Activated CD4-positive, alpha-beta T cell treated with anti-CD3 and anti-CD28 coated beads for 36 hours (primary cell): Measurements from ENCODE around the gene KIT. TPM values are rescaled to one million over a fixed set of nuclear protein-coding genes. Genes with fewer than 3 reads are reported as not detected.
A peak's percentile ranks its signal among the peaks of the same experiment; 100 is the strongest.

Source experiments
- ATAC-seq: fragments of 200-7000 bp; cut with Tn5 transposase; one replicate; pipeline ENCODE4 v1.10.0; 2021; ENCODE audit warnings: mild to moderate bottlenecking, moderate library complexity
- CTCF ChIA-PET: fragments of 350-600 bp; sonication (Branson Sonifier 250); formaldehyde crosslinking; loops from one replicate; lab custom pipeline; 2021; ENCODE audit warnings: antibody characterized with exemption; lab: Charles Lee
- POLR2A ChIA-PET: fragments of 350-600 bp; sonication (Branson Sonifier 250); formaldehyde crosslinking; loops from one replicate; lab custom pipeline; 2021; ENCODE audit warnings: antibody characterized with exemption, inconsistent platforms; lab: Charles Lee
- DNase-seq: peaks from one replicate; pipeline ENCODE4 v3.0.0-alpha.2; 2020
- H3K27ac Mint-ChIP-seq: one replicate; pipeline ENCODE4 v1.8.0; 2021; ENCODE audit warnings: mixed read lengths
- H3K27me3 Mint-ChIP-seq: one replicate; pipeline ENCODE4 v1.8.0; 2021; ENCODE audit warnings: mixed read lengths
- H3K36me3 Mint-ChIP-seq: one replicate; pipeline ENCODE4 v1.8.0; 2021; ENCODE audit warnings: low read depth, mixed read lengths
- H3K4me1 Mint-ChIP-seq: one replicate; pipeline ENCODE4 v1.8.0; 2021; ENCODE audit warnings: mixed read lengths
- H3K4me3 Mint-ChIP-seq: one replicate; pipeline ENCODE4 v1.8.0; 2021; ENCODE audit warnings: mild to moderate bottlenecking, moderate library complexity, mixed read lengths
- H3K9me3 Mint-ChIP-seq: one replicate; pipeline ENCODE4 v1.8.0; 2021; ENCODE audit warnings: low read depth, mixed read lengths
- intact Hi-C, 2 experiments: fragments of 100-400 bp; cut with DNase I in 1 of 2; cut with micrococcal nuclease in 1 of 2; formaldehyde crosslinking; loops; one replicate each; pipeline versions ENCODE4 v1.14.2 to v1.15.1; 2022 to 2024; cut with DNase I, micrococcal nuclease
- total RNA-seq, 2 experiments: library from RNA; stranded (reverse); gene quantifications; one replicate each; pipeline ENCODE4 v1.2.3, GENCODE V29; 2021

Gene KIT
- total RNA-seq, 2 experiments from 2014 or later = not detected

DNA sequence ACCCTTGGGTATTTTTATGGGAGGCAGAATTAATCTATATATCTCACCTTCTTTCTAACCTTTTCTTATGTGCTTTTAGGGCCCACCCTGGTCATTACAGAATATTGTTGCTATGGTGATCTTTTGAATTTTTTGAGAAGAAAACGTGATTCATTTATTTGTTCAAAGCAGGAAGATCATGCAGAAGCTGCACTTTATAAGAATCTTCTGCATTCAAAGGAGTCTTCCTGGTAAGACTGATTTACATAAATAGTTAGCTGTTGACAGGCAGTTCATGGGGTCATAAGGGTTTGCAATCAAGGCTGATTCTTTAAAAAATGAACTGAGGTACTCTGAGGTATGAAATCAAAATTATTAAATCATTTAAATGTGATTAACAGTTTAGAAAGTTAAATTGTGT, 71.5 kb downstream of the KIT start:
- Mint-ChIP-seq H3K27ac (no peak overlapping the region), H3K9me3 (no peaks in the 10 kb centered on the region), H3K4me1 (no peaks in the 10 kb centered on the region), H3K36me3 (no peaks in the 10 kb centered on the region), H3K27me3 (no peaks in the 10 kb centered on the region), H3K4me3 (no peak overlapping the region)
- ATAC-seq (no peak), DNase-seq (no peak)
- intact Hi-C loops = no loop called here
- ChIA-PET POLR2A (no interaction called here), CTCF (interaction anchor here (0.7 to 1.8 kb wide), 2 partner anchors 9 to 16 kb away, joined by 3 to 4 read pairs; no protein-coding TSS in a partner anchor)

GRCh38 chr4:54730581-54730980, 72.8 kb downstream of the KIT start:
- Mint-ChIP-seq H3K4me1 (no peaks in the 10 kb centered on the region), H3K4me3 (no peak overlapping the region), H3K9me3 (no peaks in the 10 kb centered on the region), H3K27ac (no peak overlapping the region), H3K27me3 (no peaks in the 10 kb centered on the region), H3K36me3 (no peaks in the 10 kb centered on the region)
- ATAC-seq (no peak), DNase-seq (no peak)
- intact Hi-C loops = no loop called here
- ChIA-PET CTCF (no interaction called here), POLR2A (no interaction called here)

DNA sequence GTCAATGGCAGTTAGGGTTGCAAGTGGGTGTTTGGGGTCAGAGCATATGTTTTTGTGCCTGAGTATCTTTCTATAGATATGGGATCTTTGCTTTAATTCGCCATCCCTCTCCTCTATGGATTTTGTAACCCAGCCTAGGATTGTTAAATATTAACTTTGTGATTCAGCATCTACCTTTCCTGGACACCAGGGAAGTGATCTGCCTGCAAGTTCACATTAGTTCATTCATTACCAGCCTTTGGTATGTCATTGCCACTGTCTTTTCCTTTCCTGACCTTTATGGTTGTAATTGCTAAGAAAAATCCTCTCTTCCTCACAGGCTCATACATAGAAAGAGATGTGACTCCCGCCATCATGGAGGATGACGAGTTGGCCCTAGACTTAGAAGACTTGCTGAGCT, 73.8 kb downstream of the KIT start:
- Mint-ChIP-seq H3K9me3 (no peaks in the 10 kb centered on the region), H3K36me3 (no peaks in the 10 kb centered on the region), H3K27ac (no peak overlapping the region), H3K4me1 (no peaks in the 10 kb centered on the region), H3K27me3 (no peaks in the 10 kb centered on the region), H3K4me3 (no peak overlapping the region)
- intact Hi-C loops = no loop called here
- no peak for ATAC-seq
- DNase-seq = no peak
- ChIA-PET CTCF (no interaction called here), POLR2A (no interaction called here)

- no peaks in the 10 kb centered on the region for H3K36me3 Mint-ChIP-seq
- intact Hi-C loops = no loop called here
- no peak for ATAC-seq
- DNase-seq = no peak
- CTCF ChIA-PET = no interaction called here
- no peaks in the 10 kb centered on the region for H3K27me3 Mint-ChIP-seq
- POLR2A ChIA-PET = no interaction called here
- H3K9me3 Mint-ChIP-seq = no peaks in the 10 kb centered on the region
- no peaks in the 10 kb centered on the region for H3K4me1 Mint-ChIP-seq
- H3K4me3 Mint-ChIP-seq = no peak overlapping the region
- no peak overlapping the region for H3K27ac Mint-ChIP-seq
Observed at GRCh38 chr4:54731976-54732375, 74.2 kb downstream of the KIT start.

DNA sequence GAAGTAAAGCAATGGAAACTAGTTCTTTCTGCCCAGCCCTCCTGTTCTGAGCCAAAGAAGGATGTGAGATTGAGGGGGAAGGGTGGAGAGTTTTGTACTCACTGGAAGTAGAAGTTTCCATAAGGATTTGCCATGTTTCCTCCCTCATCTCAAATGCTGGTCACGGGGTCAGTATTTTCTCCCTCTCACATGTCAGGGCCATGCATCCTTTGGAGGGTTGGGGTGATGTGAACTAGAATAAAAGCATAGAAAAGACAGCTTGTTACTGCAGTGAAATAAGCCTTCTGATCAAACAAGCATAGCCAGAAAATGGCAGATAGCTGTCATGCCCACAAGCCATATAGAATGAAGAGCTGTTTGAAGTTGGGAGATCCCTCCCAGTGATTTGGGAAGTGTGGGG, 79.7 kb downstream of the KIT start:
- intact Hi-C loops = no loop called here
- no peak overlapping the region for H3K27ac Mint-ChIP-seq
- no peaks in the 10 kb centered on the region for H3K36me3 Mint-ChIP-seq
- H3K9me3 Mint-ChIP-seq = no peaks in the 10 kb centered on the region
- ChIA-PET CTCF (interaction anchor here (1.5 kb wide), 1 partner anchor 63 kb away, joined by 5 read pairs; no protein-coding TSS in a partner anchor), POLR2A (no interaction called here)
- no peak for DNase-seq
- no peak for ATAC-seq
- H3K27me3 Mint-ChIP-seq = no peaks in the 10 kb centered on the region
- H3K4me1 Mint-ChIP-seq = no peaks in the 10 kb centered on the region
- no peak overlapping the region for H3K4me3 Mint-ChIP-seq

- H3K27me3 Mint-ChIP-seq = no peaks in the 10 kb centered on the region
- ATAC-seq (no peak), DNase-seq (no peak)
- no peaks in the 10 kb centered on the region for H3K4me1 Mint-ChIP-seq
- H3K27ac Mint-ChIP-seq = no peak overlapping the region
- CTCF ChIA-PET = no interaction called here
- H3K9me3 Mint-ChIP-seq = peaks cover 5% of the 10 kb centered on the region
- intact Hi-C loops = no loop called here
- H3K4me3 Mint-ChIP-seq = no peak overlapping the region
- POLR2A ChIA-PET = no interaction called here
- no peaks in the 10 kb centered on the region for H3K36me3 Mint-ChIP-seq
Observed at GRCh38 chr4:54741202-54741601, 83.4 kb downstream of the KIT start.

DNA sequence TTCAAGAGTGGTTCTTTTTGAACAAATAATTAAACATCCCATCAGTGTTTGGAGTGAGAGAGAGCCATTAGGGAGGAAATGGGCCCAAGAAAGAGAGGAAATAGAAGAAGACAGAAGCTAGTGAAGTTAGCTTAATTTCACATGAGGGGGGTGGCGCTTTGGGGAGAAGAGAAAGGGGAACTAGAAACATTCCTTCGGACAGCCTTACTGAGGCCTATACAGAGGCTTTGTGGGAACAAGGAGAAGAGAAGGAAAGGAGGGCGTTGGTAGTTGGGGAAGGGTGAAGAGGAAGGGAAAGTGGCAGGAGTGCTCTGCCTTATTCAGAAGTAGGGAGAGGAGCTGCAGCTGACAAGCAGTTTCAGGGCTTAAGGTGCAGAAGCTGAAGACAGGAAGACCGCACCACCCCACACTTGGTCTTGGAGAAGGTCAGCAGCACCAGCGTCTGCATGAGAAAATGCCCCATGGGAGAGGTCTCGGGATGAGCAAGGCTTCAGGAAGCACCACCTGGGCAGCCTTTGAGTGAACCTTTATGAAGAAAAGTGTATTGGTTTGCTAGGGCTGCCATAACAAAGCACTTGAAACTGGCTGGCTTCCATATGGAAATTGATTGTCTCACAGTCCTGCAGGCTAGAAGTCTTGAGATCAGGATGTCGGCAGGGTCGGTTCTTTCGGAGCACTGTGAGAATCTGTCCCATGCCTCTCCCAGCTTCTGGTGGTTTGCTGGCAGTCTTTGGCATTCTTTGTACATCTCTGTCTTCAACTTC, 85.1 kb downstream of the KIT start:
- ChIA-PET POLR2A (no interaction called here), CTCF (interaction anchor here (0.6 kb wide), 1 partner anchor 508 kb away, joined by 3 read pairs; no protein-coding TSS in a partner anchor)
- DNase-seq (no peak), ATAC-seq (no peak)
- intact Hi-C loops = no loop called here
- no peak overlapping the region for H3K4me3 Mint-ChIP-seq
- H3K27me3 Mint-ChIP-seq = no peaks in the 10 kb centered on the region
- no peaks in the 10 kb centered on the region for H3K36me3 Mint-ChIP-seq
- no peak overlapping the region for H3K27ac Mint-ChIP-seq
- H3K4me1 Mint-ChIP-seq = no peaks in the 10 kb centered on the region
- H3K9me3 Mint-ChIP-seq = peaks cover 5% of the 10 kb centered on the region

DNA sequence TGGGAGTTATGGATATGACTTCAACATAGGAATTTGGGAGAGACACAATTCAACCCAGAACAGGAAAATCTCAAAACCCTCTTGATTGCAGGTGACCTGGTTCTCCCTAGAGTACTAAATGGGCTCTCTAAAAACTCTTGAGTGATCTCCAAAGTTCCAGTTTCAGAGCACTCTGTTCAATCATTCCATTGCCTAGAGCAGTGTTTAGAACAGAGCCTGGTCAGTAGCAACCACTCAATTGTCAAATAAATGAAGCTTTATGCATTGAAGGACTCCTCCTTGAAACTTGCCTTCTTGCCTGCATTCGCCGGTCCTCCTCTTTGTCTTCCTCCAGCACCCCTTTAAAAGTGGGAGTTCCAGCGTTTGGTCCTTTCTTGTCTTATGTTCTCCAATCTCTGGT, 85.8 kb downstream of the KIT start:
- intact Hi-C loops = no loop called here
- Mint-ChIP-seq H3K27ac (no peak overlapping the region), H3K9me3 (peaks cover 5% of the 10 kb centered on the region), H3K4me1 (no peaks in the 10 kb centered on the region), H3K4me3 (no peak overlapping the region), H3K27me3 (no peaks in the 10 kb centered on the region), H3K36me3 (no peaks in the 10 kb centered on the region)
- ATAC-seq = no peak
- POLR2A ChIA-PET = no interaction called here
- CTCF ChIA-PET = no interaction called here
- DNase-seq = no peak

GRCh38 chr4:54744487-54744886, 86.7 kb downstream of the KIT start:
- intact Hi-C loops = no loop called here
- Mint-ChIP-seq H3K27me3 (no peaks in the 10 kb centered on the region), H3K9me3 (peaks cover 5% of the 10 kb centered on the region), H3K4me1 (no peaks in the 10 kb centered on the region), H3K36me3 (no peaks in the 10 kb centered on the region), H3K4me3 (no peak overlapping the region), H3K27ac (no peak overlapping the region)
- POLR2A ChIA-PET = no interaction called here
- no peak for ATAC-seq
- DNase-seq = no peak
- CTCF ChIA-PET = no interaction called here

DNA sequence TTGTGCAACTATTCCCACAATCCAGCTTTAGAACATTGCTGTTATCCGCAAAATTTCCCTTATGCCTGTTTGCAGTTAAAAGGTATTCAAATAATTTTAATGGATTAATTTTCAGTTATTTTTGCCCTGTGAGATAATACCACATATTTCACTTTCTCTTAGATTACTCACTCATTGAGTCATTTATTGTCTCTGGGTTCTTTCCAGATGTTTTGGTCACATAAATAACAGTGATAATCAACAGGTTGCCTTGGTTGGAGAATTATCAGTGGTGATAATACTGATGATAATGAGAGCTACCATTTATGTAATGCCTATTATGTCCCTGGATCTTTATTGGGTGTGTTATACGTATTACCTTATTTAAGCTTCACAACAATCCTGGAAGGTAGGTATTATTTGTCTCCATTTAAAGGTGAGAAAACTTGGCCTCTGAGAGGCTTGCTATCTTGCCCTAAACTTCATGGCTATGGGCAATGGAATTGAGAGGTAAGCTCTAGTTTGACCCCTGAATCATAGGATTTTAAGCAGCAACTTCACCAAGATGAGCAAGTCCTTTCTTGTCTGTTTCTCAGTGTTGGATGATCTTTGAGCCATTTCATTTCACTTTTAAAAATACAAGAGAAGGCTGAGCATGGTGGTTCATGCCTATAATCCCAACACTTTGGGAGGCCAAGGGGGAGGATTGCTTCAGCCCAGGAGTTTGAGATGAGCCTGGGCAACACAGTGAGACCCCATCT, 87.4 kb downstream of the KIT start:
- no peak overlapping the region for H3K4me3 Mint-ChIP-seq
- H3K27ac Mint-ChIP-seq = no peak overlapping the region
- H3K4me1 Mint-ChIP-seq = no peaks in the 10 kb centered on the region
- peaks cover 5% of the 10 kb centered on the region for H3K9me3 Mint-ChIP-seq
- H3K36me3 Mint-ChIP-seq = no peaks in the 10 kb centered on the region
- ChIA-PET POLR2A (no interaction called here), CTCF (interaction anchor here (1.2 kb wide), 1 partner anchor 16 kb away, joined by 3 read pairs; no protein-coding TSS in a partner anchor)
- DNase-seq (no peak), ATAC-seq (no peak)
- intact Hi-C loops = no loop called here
- no peaks in the 10 kb centered on the region for H3K27me3 Mint-ChIP-seq

DNA sequence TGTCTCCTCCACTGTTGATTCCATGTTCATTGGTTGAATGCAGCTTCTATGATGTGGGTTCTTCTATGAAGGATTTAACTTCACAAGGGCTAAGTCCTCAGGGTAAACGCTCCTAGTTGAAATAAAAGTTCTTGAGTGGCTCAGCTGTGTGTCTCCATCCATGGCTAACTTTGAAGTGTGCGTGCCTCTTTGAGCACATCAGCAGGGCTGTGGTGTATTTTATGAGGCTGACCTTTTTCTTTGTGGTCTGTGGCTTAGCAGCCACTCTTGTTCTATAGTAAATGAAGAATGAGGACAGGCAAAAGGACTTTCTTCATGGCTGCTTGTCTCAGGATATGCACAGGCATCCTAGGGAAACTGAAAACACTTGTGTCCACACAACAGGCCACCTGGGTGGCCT, 88.5 kb downstream of the KIT start:
- ATAC-seq (no peak), DNase-seq (peak; percentile 5)
- Mint-ChIP-seq H3K9me3 (peaks cover 5% of the 10 kb centered on the region), H3K4me1 (no peaks in the 10 kb centered on the region), H3K27ac (no peak overlapping the region), H3K36me3 (no peaks in the 10 kb centered on the region), H3K4me3 (no peak overlapping the region), H3K27me3 (no peaks in the 10 kb centered on the region)
- ChIA-PET CTCF (interaction anchor here (1.2 kb wide), 1 partner anchor 17 kb away, joined by 3 read pairs; no protein-coding TSS in a partner anchor), POLR2A (no interaction called here)
- intact Hi-C loops = no loop called here

DNA sequence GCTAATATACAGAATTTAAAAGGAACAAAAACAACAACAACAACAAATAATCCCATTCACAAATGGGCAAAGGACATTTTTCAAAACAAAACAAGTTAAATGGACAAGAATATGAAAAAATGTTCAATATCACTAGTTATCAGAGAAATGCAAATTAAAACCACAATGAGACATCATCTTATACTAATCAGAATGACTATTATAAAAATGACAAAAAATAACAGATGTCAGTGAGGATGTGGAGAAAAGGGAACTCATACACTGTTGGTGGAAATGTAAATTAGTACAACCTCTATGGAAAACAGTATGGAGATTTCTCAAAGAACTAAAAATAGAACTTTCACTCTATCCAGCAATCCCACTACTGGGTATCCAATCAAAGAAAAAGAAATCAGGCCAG, 92.6 kb downstream of the KIT start:
- H3K27me3 Mint-ChIP-seq = no peaks in the 10 kb centered on the region
- POLR2A ChIA-PET = no interaction called here
- CTCF ChIA-PET = no interaction called here
- H3K4me1 Mint-ChIP-seq = no peaks in the 10 kb centered on the region
- DNase-seq = no peak
- no peaks in the 10 kb centered on the region for H3K9me3 Mint-ChIP-seq
- no peak overlapping the region for H3K4me3 Mint-ChIP-seq
- no peak for ATAC-seq
- no peak overlapping the region for H3K27ac Mint-ChIP-seq
- intact Hi-C loops = no loop called here
- no peaks in the 10 kb centered on the region for H3K36me3 Mint-ChIP-seq
